K562 (cell line): Measurements from ENCODE around the gene THEM4. TPM values are rescaled to one million over a fixed set of nuclear protein-coding genes. Genes with fewer than 3 reads are reported as not detected.
"Not testable (repeated sequence)": the region's sequence is repeated elsewhere in the genome, so short reads cannot be mapped to it uniquely, and the experiment has no call there.

ENCODE experiments used
- ATAC-seq: fragments of 200-7000 bp; cut with Tn5 transposase; 3 replicates; pipeline ENCODE4 v1.9.1; 2020; ENCODE audit warnings: moderate library complexity
- BruUV-seq: library from RNA; stranded (reverse); fragments of 400-500 nt; replicated peaks from 2 replicates; lab custom pipeline; 2021; lab: Mats Ljungman, UMichigan
- CTCF ChIA-PET: fragments of 300-600 bp; formaldehyde crosslinking; extraction: SDS; loops from one replicate; lab custom pipeline; 2021; ENCODE audit warnings: low intra/inter-chr PET ratio; lab: Yijun Ruan, JAX
- POLR2A ChIA-PET: fragments of 300-600, 350-650 bp; sonication (Branson Sonifier 250); formaldehyde crosslinking; extraction: SDS; loops from one replicate; lab custom pipeline; 2021; ENCODE audit warnings: antibody characterized with exemption, inconsistent platforms; lab: Yijun Ruan, JAX
- DNase-seq, 4 experiments: peaks; one replicate each; pipeline versions ENCODE4 v3.0.0 to v3.0.0-alpha.2; 2011 to 2018; ENCODE audit warnings: low spot score in 3 of 4, mixed read lengths in 3 of 4; ENCODE audit errors: extremely low read depth in 1 of 4
- FAIRE-seq: peaks from 2 replicates; lab custom pipeline; 2011; peaks lifted over from hg19 to GRCh38; lab: Jason Lieb, UNC
- H2AFZ ChIP-seq: 2 replicates; pipeline ENCODE4 v1.6.0; 2011; ENCODE audit warnings: low read depth, low read length, control low read depth, inconsistent platforms
- H3K27ac ChIP-seq: fragments of 200-600 bp; 3 replicates; pipeline ENCODE4 v1.8.0; 2011; ENCODE audit warnings: low read depth, mild to moderate bottlenecking, control low read depth, inconsistent platforms, low read length, moderate library complexity, mixed read lengths; ENCODE audit errors: extremely low read depth
- H3K27me3 ChIP-seq, 2 experiments: fragments of 300-600 bp in 1 of 2; 2 replicates in 1 of 2; 3 replicates in 1 of 2; pipeline versions ENCODE4 v1.6.0 to v1.8.0; 2011; ENCODE audit warnings: inconsistent platforms in 2 of 2, low read length in 2 of 2, mild to moderate bottlenecking in 1 of 2, mixed read lengths in 1 of 2, moderate library complexity in 1 of 2; ENCODE audit not compliant: control insufficient read depth in 2 of 2, insufficient read depth in 2 of 2
- H3K36me3 ChIP-seq: fragments of 300-600 bp; 3 replicates; pipeline ENCODE4 v1.8.0; 2011; ENCODE audit warnings: mild to moderate bottlenecking, low read length, inconsistent platforms; ENCODE audit not compliant: control insufficient read depth, insufficient read depth
- H3K4me1 ChIP-seq, 2 experiments: fragments of 200-600 bp in 1 of 2; replicated peaks in 1 of 2; 2 replicates in 1 of 2; 3 replicates in 1 of 2; pipeline versions ENCODE4 v1.5.1 to v1.8.0; 2011; ENCODE audit warnings: inconsistent platforms in 2 of 2, low read length in 2 of 2, mild to moderate bottlenecking in 1 of 2, mixed read lengths in 1 of 2, moderate library complexity in 1 of 2; ENCODE audit not compliant: control insufficient read depth in 2 of 2, insufficient read depth in 2 of 2
- H3K4me2 ChIP-seq: 2 replicates; pipeline ENCODE4 v1.6.1; 2011; ENCODE audit warnings: low read length, control low read depth, inconsistent platforms, mixed read lengths; ENCODE audit not compliant: insufficient read depth
- H3K4me3 ChIP-seq: fragments of 200-600 bp; sonication (generic), shearing (Covaris generic); 2 replicates; pipeline ENCODE4 v1.5.1; 2016; ENCODE audit warnings: control low read depth, inconsistent platforms
- H3K79me2 ChIP-seq: fragments of 200-600 bp; 3 replicates; pipeline ENCODE4 v1.8.0; 2011; ENCODE audit warnings: low read length, inconsistent platforms; ENCODE audit not compliant: control insufficient read depth, insufficient read depth
- H3K9ac ChIP-seq, 2 experiments: 2 replicates each; pipeline versions ENCODE4 v1.6.0 to v1.6.1; 2011; ENCODE audit warnings: low read depth in 2 of 2, low read length in 2 of 2, control low read depth in 1 of 2, inconsistent platforms in 1 of 2, mild to moderate bottlenecking in 1 of 2, mixed read lengths in 1 of 2; ENCODE audit not compliant: insufficient read depth in 1 of 2
- H3K9me1 ChIP-seq: one replicate; pipeline ENCODE4 v1.6.0; 2011; ENCODE audit warnings: inconsistent platforms, mild to moderate bottlenecking, low read length, moderate library complexity; ENCODE audit not compliant: control insufficient read depth, insufficient read depth
- H3K9me3 ChIP-seq: replicated peaks from 2 replicates; pipeline ENCODE4 v1.5.1; 2011; ENCODE audit warnings: low read depth, low read length, inconsistent platforms; ENCODE audit not compliant: control insufficient read depth, insufficient read depth
- H4K20me1 ChIP-seq: replicated peaks from 2 replicates; pipeline ENCODE4 v1.6.1; 2011; ENCODE audit warnings: low read length, inconsistent platforms, mixed read lengths; ENCODE audit not compliant: control insufficient read depth, insufficient read depth
- MTA3 ChIP-seq: fragments of 450-650 bp; formaldehyde crosslinking; IDR thresholded peaks from 2 replicates; pipeline ENCODE4 v1.6.1; 2017; ENCODE audit warnings: mild to moderate bottlenecking, borderline replicate concordance
- SMARCE1 ChIP-seq: fragments of 450-650 bp; IDR thresholded peaks from 2 replicates; pipeline ENCODE4 v1.7.1; 2016; ENCODE audit warnings: mild to moderate bottlenecking
- ZNF175 ChIP-seq: fragments of 200-800 bp; sonication (Bioruptor generic); IDR thresholded peaks from 2 replicates; pipeline ENCODE4 v1.6.1; 2016; ENCODE audit warnings: low read depth, mild to moderate bottlenecking, missing genetic modification characterization, missing compliant biosample characterization
- ZNF551 ChIP-seq: fragments of 250-450 bp; sonication (Bioruptor Pico); IDR thresholded peaks from 2 replicates; pipeline ENCODE4 v1.5.0; 2021; ENCODE audit warnings: mild to moderate bottlenecking, moderate library complexity
- WGBS: fragments of 100-300 bp; shearing (Covaris generic); methylation state at CpG from one replicate; pipeline ENCODE4 v1.1.6; 2016; ENCODE audit warnings: low coverage, mixed read lengths; ENCODE audit not compliant: insufficient coverage; ENCODE audit errors: missing lambda C conversion rate; 5-methylcytosine and 5-hydroxymethylcytosine counted together
- in situ Hi-C: fragments of 300-500 bp; cut with MboI; formaldehyde crosslinking; loops from 4 replicates; pipeline ENCODE4 v1.15.0; 2018; ENCODE audit warnings: inconsistent platforms, mixed read lengths
- intact Hi-C: fragments of 100-400 bp; cut with micrococcal nuclease; formaldehyde crosslinking; loops from 2 replicates; pipeline ENCODE4 v1.14.2; 2022
- polyA plus RNA-seq, 8 experiments: library from polyadenylated mRNA; depleted of rRNA in 4 of 8; stranded (reverse) in 5 of 8; unstranded in 3 of 8; fragments of >200 nt; fragmentation: Nextera tagmentation in 2 of 8; fragmentation: Illumina TruSeq in 1 of 8; extraction: Ambion mirVana in 2 of 8; extraction: Trizol in 1 of 8; gene quantifications; 2 replicates each; pipeline versions ENCODE4 v1.2.1 to v1.2.3, GENCODE V29; 2011 to 2014; ENCODE audit warnings: inconsistent platforms in 1 of 8, missing spikeins in 1 of 8
- total RNA-seq, 7 experiments: library from RNA; depleted of rRNA in 6 of 7; stranded (reverse); fragments of >200 nt in 6 of 7; fragmentation: Illumina TruSeq in 2 of 7; extraction: Trizol in 2 of 7; gene quantifications; 2 replicates each; pipeline versions ENCODE4 v1.2.1 to v1.2.3, GENCODE V29; 2011 to 2021; ENCODE audit warnings: low replicate concordance in 1 of 7
- TF ChIP-seq, protein P1 (sequence below): fragments of 250-450 bp; sonication (Bioruptor Pico); IDR thresholded peaks from 2 replicates; pipeline ENCODE4 v1.8.0; 2021; ENCODE audit warnings: borderline replicate concordance, mild to moderate bottlenecking, moderate library complexity; ENCODE audit not compliant: poor library complexity, severe bottlenecking
- TF ChIP-seq, protein P2 (sequence below): sonication (generic); formaldehyde crosslinking; IDR thresholded peaks from 2 replicates; pipeline ENCODE4 v1.9.0; 2022; ENCODE audit warnings: mild to moderate bottlenecking, missing genetic modification reagents
- TF ChIP-seq, protein P3 (sequence below): fragments of 450-650 bp; formaldehyde crosslinking; conservative IDR thresholded peaks from 2 replicates; pipeline ENCODE4 v1.4.0; 2022; ENCODE audit warnings: mild to moderate bottlenecking, missing genetic modification characterization

The THEM4 gene
- total and polyA plus RNA-seq, 9 of the 15 experiments (the other 6 are each of a cell fraction or from before 2014, with no cell fraction given): 8.6 to 71.9 (median 35.3) TPM

DNA sequence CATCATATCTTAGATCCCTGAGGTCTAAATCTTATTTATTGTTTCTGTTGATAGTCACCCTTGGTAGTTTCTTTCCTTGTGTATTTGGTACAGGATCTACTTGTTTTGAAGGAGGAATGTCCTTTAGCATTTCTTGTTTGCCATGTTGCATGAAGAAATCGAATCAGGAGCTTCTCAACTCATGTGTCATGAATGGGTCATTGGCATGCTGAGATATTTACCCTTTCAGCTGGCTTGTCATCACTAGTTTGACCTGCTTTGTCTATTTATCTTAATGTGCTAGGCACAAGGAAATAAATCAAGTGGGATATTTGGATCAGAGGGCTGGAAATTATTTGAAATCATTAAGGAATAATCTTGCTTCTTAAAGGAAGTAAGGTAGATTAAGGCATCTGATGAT, 23.8 kb downstream of the THEM4 start:
- Histone ChIP-seq H3K27ac (no peak overlapping the region), H3K4me1 (no peaks in the 10 kb centered on the region), H3K9me1 (no peaks in the 10 kb centered on the region), H3K4me2 (no peak overlapping the region), H3K4me3 (no peak overlapping the region), H3K9me3 (no peaks in the 10 kb centered on the region), H3K9ac (no peak overlapping the region), H4K20me1 (no peaks in the 10 kb centered on the region), H3K79me2 (no peaks in the 10 kb centered on the region), H3K27me3 (no peaks in the 10 kb centered on the region), H2AFZ (no peak overlapping the region), H3K36me3 (peaks cover 40% of the 10 kb centered on the region)
- CTCF ChIA-PET: no interaction called here
- no peak for FAIRE-seq
- ATAC-seq: no peak
- intact Hi-C loops: no loop called here
- TF ChIP-seq MTA3: no peak
- TF ChIP-seq SMARCE1: no peak
- TF ChIP-seq, protein P1, sequence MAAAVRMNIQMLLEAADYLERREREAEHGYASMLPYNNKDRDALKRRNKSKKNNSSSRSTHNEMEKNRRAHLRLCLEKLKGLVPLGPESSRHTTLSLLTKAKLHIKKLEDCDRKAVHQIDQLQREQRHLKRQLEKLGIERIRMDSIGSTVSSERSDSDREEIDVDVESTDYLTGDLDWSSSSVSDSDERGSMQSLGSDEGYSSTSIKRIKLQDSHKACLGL (CRISPR knock-in tag): no peak
- no peak for TF ChIP-seq ZNF551 (CRISPR knock-in tag)
- TF ChIP-seq ZNF175 (CRISPR knock-in tag): no peak
- TF ChIP-seq, protein P2, sequence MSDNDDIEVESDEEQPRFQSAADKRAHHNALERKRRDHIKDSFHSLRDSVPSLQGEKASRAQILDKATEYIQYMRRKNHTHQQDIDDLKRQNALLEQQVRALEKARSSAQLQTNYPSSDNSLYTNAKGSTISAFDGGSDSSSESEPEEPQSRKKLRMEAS (CRISPR knock-in tag): no peak
- TF ChIP-seq, protein P3, sequence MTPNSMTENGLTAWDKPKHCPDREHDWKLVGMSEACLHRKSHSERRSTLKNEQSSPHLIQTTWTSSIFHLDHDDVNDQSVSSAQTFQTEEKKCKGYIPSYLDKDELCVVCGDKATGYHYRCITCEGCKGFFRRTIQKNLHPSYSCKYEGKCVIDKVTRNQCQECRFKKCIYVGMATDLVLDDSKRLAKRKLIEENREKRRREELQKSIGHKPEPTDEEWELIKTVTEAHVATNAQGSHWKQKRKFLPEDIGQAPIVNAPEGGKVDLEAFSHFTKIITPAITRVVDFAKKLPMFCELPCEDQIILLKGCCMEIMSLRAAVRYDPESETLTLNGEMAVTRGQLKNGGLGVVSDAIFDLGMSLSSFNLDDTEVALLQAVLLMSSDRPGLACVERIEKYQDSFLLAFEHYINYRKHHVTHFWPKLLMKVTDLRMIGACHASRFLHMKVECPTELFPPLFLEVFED (CRISPR knock-in tag): no peak
- WGBS: 88% methylated on average over 1 of the region's 1 CpG
- in situ Hi-C loops: no loop called here
- POLR2A ChIA-PET: no interaction called here
- DNase-seq: no peak
- BruUV-seq: no TSS peak

DNA sequence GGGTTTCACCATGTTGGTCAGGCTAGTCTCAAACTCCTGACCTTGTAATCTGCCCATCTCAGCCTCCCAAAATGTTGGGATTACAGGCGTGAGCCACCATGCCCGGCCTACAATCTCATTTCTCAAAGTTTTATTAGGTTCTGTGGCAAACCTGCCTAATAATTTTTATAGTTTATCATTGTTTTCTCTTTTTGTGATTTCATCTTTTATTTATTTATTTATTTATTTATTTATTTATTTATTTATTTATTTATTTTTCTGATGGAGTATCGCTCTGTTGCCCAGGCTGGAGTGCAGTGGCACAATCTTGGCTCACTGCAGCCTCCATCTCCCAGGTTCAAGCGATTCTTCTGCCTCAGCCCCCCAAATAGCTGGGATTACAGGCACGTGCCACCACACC, 24.4 kb downstream of the THEM4 start:
- H3K9me3 ChIP-seq, H2AFZ ChIP-seq, DNase-seq, H3K4me3 ChIP-seq, FAIRE-seq, CTCF ChIA-PET, H3K4me1 ChIP-seq, H3K79me2 ChIP-seq, BruUV-seq, H4K20me1 ChIP-seq, H3K4me2 ChIP-seq, H3K27ac ChIP-seq, H3K9ac ChIP-seq, ATAC-seq, intact Hi-C loops, POLR2A ChIA-PET, H3K9me1 ChIP-seq, in situ Hi-C loops, H3K27me3 ChIP-seq: not testable (repeated sequence)
- peaks cover 34% of the 10 kb centered on the region for H3K36me3 ChIP-seq
- 97% methylated on average over 5 of the region's 5 CpGs for WGBS

DNA sequence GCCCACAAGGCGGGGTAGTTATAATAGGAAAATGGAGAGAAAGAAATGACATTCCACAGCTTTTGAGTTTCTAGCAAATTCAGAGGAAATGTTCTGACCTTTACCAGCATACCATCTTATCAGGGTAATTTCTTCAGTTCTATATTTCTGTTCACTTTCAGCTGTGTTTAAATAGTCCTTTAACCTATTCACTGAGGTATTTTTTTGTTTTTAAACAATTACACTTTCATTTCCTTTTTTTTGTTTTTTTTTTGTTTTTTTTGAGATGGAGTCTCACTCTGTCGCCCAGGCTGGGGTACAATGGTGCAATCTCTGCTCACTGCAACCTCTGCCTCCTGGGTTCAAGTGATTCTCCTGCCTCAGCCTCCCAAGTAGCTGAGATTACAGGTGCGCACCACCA, 24.9 kb downstream of the THEM4 start:
- CTCF ChIA-PET, intact Hi-C loops, H3K79me2 ChIP-seq, FAIRE-seq, H3K4me2 ChIP-seq, H2AFZ ChIP-seq, H3K9me1 ChIP-seq, H3K9ac ChIP-seq, H3K27ac ChIP-seq, BruUV-seq, H4K20me1 ChIP-seq, DNase-seq, ATAC-seq, H3K4me3 ChIP-seq, H3K4me1 ChIP-seq, H3K27me3 ChIP-seq, in situ Hi-C loops, H3K9me3 ChIP-seq: not testable (repeated sequence)
- H3K36me3 ChIP-seq: peaks cover 32% of the 10 kb centered on the region
- POLR2A ChIA-PET: interaction anchor here (0.5 to 0.9 kb wide), 3 partner anchors 12 to 883 kb away, joined by 3 to 6 read pairs (median 3); no protein-coding TSS in a partner anchor
- 85% methylated on average over 2 of the region's 3 CpGs for WGBS
